Head of caudate nucleus (tissue), 42 donors: ENCODE measurements around the gene HDAC10.

ENCODE experiments used
- DNase-seq, 42 donors: peaks; one replicate each; pipeline versions ENCODE4 v3.0.0 to v3.0.0-alpha.2; 2020 to 2021; ENCODE audit warnings: mixed read lengths in 7 of 42
- intact Hi-C: fragments of 100-400 bp; cut with DNase I; formaldehyde crosslinking; loops from one replicate; pipeline ENCODE4 v1.15.0; 2022

Gene HDAC10

DNA sequence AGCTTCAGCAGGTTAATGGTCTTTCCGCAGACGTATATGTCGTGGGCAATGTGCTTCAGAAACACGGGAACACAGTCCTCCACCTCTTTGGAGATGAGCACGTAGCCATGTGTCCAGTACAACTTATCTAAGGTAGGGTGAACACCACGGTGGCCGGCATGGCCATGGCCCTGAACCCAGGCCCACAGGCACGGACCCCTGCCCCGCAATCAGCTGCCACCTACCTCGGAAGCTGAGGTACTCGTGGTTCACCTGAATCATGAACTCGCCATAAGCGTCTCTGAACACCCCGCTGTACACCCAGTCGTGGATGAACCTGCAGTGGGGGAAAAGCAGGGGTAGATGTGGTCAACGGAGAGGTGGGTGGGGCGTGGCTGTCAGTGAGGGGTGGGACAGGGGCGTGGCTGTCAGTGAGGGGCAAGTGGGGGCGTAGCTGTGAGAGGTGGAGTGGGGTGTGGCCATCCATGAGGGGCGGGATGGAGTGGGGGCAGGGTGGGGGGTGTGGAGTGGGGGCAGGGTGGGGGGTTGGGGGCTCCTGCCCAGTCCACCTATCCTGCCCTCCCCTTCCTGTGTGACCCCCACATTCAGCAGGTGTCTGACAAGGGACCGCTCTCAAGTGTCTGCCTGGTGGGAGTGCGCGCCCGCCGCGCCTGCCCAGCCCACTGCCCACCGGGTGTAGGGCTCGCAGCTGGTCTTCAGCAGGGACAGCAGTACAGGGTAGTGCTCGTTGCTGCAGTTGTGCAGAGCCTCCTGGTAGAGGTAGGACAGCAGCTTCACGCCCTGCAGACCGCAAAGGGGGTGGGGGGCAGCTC lies 24.8 kb downstream of the HDAC10 start:
- DNase-seq = no peak
- intact Hi-C loops = no loop called here

GRCh38 chr22:50225200-50225969 lies 25.7 kb downstream of the HDAC10 start:
- intact Hi-C loops = no loop called here
- no peak for DNase-seq

DNA sequence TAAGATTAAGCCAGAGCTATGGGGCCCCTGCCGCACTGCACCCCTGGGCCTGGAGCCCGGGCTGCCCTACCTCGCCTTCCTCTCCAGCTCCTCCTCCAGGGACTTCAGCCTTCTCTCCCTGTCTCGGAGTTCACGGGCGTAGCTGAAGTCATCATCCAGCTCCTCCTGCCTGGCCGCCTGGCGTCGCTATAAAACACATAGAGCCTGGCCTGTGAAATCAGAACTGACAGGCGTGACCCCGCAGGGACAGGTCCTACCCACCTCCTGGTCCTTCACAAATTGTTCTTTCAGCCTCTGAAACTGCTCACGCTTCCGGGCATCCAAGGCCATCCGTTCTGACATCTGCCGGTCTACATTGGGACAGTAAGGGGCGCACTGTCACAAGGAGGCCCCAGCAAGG lies 27.0 kb downstream of the HDAC10 start:
- intact Hi-C loops = no loop called here
- DNase-seq = no peak

DNA sequence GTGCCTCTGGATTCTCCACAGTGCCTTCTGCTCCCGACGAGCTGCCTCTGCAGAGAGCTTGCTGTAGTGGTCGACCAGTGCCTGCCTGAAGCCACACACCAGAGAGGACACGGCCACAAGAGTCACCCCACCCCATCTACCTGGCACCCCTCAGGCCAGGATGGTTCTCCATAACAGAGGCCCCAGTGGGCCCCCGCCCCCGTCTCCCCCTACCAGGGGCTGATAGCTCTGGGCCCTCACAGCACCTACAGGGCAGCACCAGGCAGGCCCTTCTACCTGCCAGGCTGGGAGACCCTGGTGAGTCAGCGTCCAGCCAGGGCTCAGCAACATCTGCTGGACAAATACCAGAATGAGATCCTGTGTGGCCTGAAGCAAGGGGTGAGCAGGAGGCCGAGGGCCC lies 28.6 kb downstream of the HDAC10 start:
- intact Hi-C loops = no loop called here
- no peak for DNase-seq

GRCh38 chr22:50221410-50222300 lies 29.4 kb downstream of the HDAC10 start:
- intact Hi-C loops = no loop called here
- DNase-seq = no peak

DNA sequence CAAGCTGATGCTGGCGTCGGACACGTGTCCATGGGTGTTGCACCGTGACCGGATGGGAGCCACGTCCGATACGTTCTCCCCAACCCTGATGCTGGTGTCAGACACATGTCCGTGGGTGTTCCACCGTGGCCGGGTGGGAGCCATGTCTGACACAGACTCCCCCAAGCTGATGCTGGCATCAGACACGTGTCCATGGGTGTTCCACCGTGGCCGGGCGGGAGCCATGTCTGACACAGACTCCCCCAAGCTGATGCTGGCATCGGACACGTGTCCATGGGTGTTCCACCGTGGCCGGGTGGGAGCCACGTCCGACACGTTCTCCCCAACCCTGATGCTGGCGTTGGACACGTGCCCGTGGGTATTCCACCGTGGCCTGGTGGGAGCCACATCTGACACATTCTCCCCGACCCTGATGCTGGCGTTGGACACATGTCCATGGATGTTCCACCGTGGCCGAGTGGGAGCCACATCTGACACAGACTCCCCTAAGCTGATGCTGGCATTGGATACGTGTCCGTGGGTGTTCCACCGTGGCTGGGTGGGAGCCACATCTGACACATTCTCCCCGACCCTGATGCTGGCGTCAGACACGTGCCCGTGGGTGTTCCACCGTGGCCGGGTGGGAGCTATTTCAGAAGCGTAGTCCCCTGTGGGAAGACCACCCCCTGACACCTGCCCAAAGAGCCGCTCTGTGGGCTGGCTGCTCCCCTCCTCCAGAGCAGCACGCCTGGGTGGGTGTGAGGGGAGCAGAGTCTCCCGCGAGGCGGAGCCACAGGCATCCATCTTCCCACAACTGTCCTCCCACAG lies 30.3 kb downstream of the HDAC10 start:
- intact Hi-C loops = no loop called here
- no peak for DNase-seq

DNA sequence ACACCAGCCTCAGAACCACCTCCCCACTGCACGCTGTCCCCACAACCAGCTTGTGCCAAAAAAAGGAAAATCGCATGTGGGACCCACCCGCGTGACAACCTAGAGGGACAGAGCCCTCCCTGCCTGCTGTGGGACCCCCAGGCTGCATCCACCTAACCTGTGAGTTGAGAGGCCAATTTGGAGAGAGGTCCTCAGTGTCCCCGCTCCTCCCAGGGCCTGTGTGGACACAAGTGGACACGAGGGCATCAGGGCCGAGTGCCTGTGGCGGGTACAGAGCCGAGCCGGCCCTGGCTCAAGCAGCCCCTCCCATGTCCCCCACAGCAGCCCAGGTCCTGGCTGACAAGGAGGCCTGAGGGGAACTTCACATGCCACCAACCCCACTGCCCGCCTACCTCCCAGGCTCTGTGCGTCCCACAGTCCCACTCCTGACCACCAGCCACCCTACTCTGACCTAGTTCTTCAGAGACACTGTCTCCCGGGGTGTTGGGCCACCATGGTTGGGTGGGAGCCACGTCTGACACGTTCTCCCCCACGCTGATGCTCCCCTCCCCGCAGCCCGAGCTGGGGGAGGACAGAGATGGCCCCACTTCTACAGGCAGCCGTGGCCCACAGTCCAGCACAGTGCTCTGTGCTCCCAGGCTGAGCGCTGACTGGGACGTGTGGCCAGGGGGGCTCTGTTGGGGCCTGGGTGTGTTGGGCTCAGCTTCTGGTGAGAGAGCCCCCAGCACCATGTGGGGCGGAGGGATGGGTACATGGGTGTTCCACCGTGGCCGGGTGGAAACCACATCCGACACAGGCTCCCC lies 31.1 kb downstream of the HDAC10 start:
- DNase-seq = no peak
- intact Hi-C loops = no loop called here

DNA sequence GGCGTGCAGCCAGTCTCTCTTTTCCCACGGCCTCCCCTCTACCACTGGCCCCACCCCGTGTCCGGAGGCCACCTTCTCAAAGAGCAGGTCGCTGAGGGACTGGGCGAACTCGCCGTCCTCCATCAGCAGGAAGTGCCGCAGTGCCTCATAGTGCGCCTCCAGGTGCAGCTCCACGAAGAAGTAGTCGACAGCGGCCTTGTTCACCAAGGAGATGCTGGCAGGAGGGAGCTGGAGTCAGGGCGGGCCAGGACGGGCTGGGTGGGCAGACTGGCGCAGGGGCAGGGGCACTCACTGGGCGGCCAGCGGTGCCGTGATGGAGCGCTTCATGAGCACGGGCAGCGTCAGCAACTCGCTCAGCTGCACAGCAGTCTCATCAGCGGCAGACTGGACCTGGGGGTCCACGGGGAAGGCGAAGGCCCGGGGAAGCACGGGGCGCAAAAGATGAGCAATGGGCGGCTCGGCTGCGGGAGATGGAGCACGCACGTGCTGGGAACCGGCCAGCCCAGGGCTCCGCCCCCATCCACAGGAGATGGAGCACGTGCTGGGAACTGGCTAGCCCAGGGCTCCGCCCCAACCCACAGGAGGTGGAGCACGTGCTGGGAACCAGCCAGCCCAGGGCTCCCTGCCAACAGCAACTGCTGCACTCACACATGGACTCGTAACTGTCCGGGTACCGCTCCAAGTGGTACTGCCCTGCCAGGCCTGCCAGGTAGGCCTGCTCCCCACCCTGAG lies 31.9 kb downstream of the HDAC10 start:
- intact Hi-C loops = no loop called here
- peak in 1 of 42 donors; percentile 25 for DNase-seq

DNA sequence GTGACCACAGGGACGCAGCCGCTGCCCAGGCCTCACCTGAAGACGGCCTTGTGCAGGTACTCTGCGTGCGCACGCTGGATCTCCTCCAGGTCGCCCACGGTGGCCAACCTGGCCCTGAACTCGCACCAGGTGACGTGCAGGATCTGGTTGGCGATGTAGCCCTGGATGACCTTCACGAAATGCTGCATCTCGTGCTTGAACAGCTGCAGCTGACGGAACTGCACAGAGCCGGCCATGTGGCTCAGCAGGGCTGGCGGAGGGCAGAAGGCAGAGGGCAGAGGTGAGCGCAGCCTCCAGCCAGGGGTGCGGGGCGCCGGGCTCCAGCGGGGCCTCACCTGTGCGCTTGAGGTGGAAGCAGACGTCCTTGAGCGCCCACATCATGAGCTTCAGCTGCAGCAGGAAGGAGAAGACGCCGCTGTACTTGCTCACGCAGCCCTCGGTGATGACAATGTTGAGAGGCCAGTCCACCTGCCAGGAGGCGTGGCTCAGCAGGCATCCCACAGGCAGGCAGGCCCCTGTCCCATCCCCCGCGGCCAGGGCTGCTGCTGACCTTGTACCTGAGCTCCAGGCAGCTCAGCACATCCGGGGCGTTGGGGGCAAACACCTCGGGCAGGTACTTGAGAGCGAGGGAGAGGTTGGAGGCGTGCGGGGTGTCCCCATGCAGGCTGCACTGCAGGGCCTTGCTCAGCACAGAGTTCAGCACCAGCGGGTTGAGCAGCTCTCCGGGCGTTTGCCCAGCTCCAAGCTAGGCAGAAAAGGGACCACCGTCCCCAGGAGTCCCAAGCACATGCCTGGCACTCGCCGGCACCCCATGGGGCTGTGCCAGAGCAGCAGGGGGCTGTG lies 32.7 kb downstream of the HDAC10 start:
- DNase-seq = no peak
- intact Hi-C loops = no loop called here

DNA sequence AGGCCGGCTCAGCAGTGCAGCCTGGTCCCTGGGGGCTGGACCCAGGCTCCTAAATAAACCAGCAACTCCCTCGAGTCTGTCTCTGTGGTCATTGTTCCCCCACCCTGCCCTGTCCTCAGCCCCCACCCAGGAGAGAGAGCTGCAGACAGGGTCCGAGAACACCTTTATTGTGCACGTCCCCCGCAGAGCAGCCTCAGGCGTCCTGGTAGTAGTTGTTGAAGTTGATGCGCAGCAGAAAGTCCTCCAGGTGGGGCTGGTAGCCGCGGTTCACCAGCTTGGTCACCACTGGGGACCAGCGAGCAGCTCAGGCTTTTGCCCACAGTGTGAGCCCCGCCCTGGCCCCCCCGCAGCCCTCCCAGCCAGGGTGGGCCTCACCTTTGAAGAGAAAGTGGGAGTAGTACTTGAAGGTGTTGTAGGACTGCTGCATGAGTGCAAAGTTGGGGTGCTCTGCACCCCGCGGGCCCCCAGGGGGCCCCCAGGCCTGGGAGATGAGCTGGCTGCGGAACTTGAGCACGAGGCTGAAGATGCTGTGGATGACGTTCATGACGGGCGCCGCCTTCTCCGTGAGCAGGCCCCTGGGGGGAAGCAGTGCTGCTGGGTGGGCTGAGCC lies 33.4 kb downstream of the HDAC10 start:
- intact Hi-C loops = no loop called here
- DNase-seq = no peak

- intact Hi-C loops = no loop called here
- no peak for DNase-seq
Measured at GRCh38 chr22:50216684-50217520, 34.2 kb downstream of the HDAC10 start.

- DNase-seq = no peak
- intact Hi-C loops = no loop called here
Measured at GRCh38 chr22:50216055-50216683, 34.9 kb downstream of the HDAC10 start.

- intact Hi-C loops = no loop called here
- peak in 1 of 42 donors; percentile 27 for DNase-seq
Measured at GRCh38 chr22:50215297-50216054, 35.6 kb downstream of the HDAC10 start.

DNA sequence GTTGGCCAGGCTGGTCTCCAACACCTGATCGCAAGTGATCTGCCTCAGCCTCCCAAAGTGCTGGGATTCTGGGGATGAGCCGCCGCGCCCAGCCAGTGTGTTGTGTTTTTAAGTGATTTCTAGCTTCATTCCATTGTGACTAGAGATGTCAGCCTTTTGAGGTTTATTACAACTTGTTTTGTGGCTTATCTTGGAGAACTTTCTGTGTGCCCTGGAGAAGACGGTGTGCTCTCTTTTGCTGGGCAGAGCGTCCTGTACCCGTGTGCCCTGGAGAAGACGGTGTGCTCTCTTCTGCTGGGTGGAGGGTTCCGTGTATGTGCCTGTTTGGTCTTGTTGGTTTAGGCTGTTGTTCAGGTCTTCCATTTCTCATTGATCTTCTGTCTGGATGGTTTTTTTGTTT lies 37.8 kb downstream of the HDAC10 start:
- DNase-seq = no peak
- intact Hi-C loops = no loop called here
